Cerebellar nuclear complex (tissue), 1 donor: Measurements from ENCODE around the gene TMEM163.
A peak's percentile ranks its signal among the peaks of the same experiment; 100 is the strongest.
"Not testable (repeated sequence)": the region's sequence is repeated elsewhere in the genome, so short reads cannot be mapped to it uniquely, and the experiment has no call there.

ENCODE experiments used
- DNase-seq, 2 experiments: peaks; one replicate each; lab custom pipeline; 2025; lab: John Stamatoyannopoulos, UW

The TMEM163 gene

GRCh38 chr2:134621939-134622705 lies 96.7 kb downstream of the TMEM163 start:
- DNase-seq: peak in 1 of 2 experiments; percentile 25

GRCh38 chr2:134619250-134619649 lies 99.5 kb downstream of the TMEM163 start:
- no peak for DNase-seq

- DNase-seq: not testable (repeated sequence)
These were observed 103.3 kb downstream of the TMEM163 start for GRCh38 chr2:134615480-134615879.

GRCh38 chr2:134611316-134611715 lies 107.5 kb downstream of the TMEM163 start:
- DNase-seq: no peak

GRCh38 chr2:134610871-134611270 lies 107.9 kb downstream of the TMEM163 start:
- DNase-seq: peak in 1 of 2 experiments; percentile 20

- DNase-seq: peak in 1 of 2 experiments; percentile 29
These were observed 108.8 kb downstream of the TMEM163 start for GRCh38 chr2:134609924-134610513.

- no peak for DNase-seq
These were observed 114.8 kb downstream of the TMEM163 start for GRCh38 chr2:134603966-134604365.

GRCh38 chr2:134602666-134603065 lies 116.1 kb downstream of the TMEM163 start:
- no peak for DNase-seq

- peak; percentile 16 to 18 for DNase-seq
These were observed 117.5 kb downstream of the TMEM163 start for GRCh38 chr2:134601264-134601663.

GRCh38 chr2:134600208-134600607 lies 118.6 kb downstream of the TMEM163 start:
- DNase-seq: no peak

- DNase-seq: no peak
These were observed 119.6 kb downstream of the TMEM163 start for GRCh38 chr2:134599236-134599635.

GRCh38 chr2:134594399-134594798 lies 124.4 kb downstream of the TMEM163 start:
- DNase-seq: peak; percentile 83 to 91

- DNase-seq: no peak
These were observed 125.3 kb downstream of the TMEM163 start for GRCh38 chr2:134593519-134593918.

GRCh38 chr2:134592377-134592776 lies 126.4 kb downstream of the TMEM163 start:
- DNase-seq: no peak

GRCh38 chr2:134591526-134591925 lies 127.3 kb downstream of the TMEM163 start:
- DNase-seq: no peak

- DNase-seq: no peak
These were observed 128.1 kb downstream of the TMEM163 start for GRCh38 chr2:134590679-134591078.

GRCh38 chr2:134589171-134590083 lies 129.4 kb downstream of the TMEM163 start:
- DNase-seq: not testable (repeated sequence)

GRCh38 chr2:134588556-134588955 lies 130.2 kb downstream of the TMEM163 start:
- no peak for DNase-seq

- DNase-seq: no peak
These were observed 132.4 kb downstream of the TMEM163 start for GRCh38 chr2:134586326-134586965.

- peak in 1 of 2 experiments; percentile 18 for DNase-seq
These were observed 134.7 kb downstream of the TMEM163 start for GRCh38 chr2:134583997-134584520.

- no peak for DNase-seq
These were observed 135.3 kb downstream of the TMEM163 start for GRCh38 chr2:134583462-134583861.

- no peak for DNase-seq
These were observed 136.3 kb downstream of the TMEM163 start for GRCh38 chr2:134582547-134582899.
